ENCODE data around the gene P2RY12. TPM values are rescaled to one million over a fixed set of nuclear protein-coding genes. Genes with fewer than 3 reads are reported as not detected.

The P2RY12 gene
- total RNA-seq, 1 donor from 2014 or later: 0.74 TPM

GRCh38 chr3:151426341-151426657 lies 41.7 kb upstream of the P2RY12 start:
- Histone ChIP-seq H3K9me3 (replicated peaks) (no peaks in the 10 kb centered on the region), H3K4me3 (no peak overlapping the region), H3K36me3 (no peaks in the 10 kb centered on the region), H3K27ac (replicated peaks) (no peak overlapping the region), H3K4me1 (no peaks in the 10 kb centered on the region), H3K27me3 (ENCODE audit: low read depth) (no peaks in the 10 kb centered on the region)
- TF ChIP-seq CTCF (IDR thresholded peaks at IDR 0.05; ENCODE audit: borderline replicate concordance): no peak
- DNase-seq: no peak
- intact Hi-C loops (cut with micrococcal nuclease): no loop called here

DNA sequence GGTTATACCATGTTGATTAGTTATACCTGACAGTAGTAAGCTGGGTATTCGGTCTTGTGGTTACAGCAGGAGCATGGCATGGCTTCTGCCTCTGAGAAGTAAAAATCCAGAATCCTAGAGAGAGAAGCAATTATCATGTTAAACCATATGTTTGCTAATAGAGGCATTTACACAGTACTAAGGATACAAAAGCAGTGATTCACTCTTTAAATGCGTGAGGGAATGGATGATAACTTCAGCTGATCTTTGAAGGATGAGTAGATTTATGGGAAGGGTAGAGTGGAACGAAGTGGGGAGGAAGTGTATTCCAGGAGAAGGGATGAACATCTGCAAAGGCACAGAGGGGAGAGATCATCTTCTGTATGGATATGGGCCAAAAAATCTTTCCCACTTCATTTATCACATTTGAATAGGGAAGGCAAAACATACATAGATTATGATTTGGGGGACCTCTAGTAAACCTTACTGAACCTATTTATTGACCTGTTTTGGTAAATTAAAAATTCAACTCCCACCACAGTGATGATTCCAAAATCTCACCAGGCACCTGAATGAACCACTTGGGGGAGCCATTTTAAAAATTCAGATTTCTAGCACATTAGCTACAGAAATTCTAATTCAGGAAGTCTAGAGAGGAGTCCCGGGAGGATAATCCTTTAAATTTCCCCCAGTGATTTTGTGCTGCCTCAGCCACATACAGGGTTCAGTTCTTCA lies 41.2 kb upstream of the P2RY12 start:
- TF ChIP-seq CTCF (IDR thresholded peaks at IDR 0.05; ENCODE audit: borderline replicate concordance): no peak
- Histone ChIP-seq H3K9me3 (replicated peaks) (no peaks in the 10 kb centered on the region), H3K27ac (replicated peaks) (no peak overlapping the region), H3K4me3 (no peak overlapping the region), H3K4me1 (no peaks in the 10 kb centered on the region), H3K27me3 (ENCODE audit: low read depth) (no peaks in the 10 kb centered on the region), H3K36me3 (no peaks in the 10 kb centered on the region)
- intact Hi-C loops (cut with micrococcal nuclease): no loop called here
- DNase-seq: no peak

- Histone ChIP-seq H3K36me3 (no peaks in the 10 kb centered on the region), H3K4me3 (no peak overlapping the region), H3K4me1 (no peaks in the 10 kb centered on the region), H3K27ac (replicated peaks) (no peak overlapping the region), H3K9me3 (replicated peaks) (no peaks in the 10 kb centered on the region), H3K27me3 (ENCODE audit: low read depth) (no peaks in the 10 kb centered on the region)
- intact Hi-C loops (cut with micrococcal nuclease): no loop called here
- DNase-seq: no peak
- no peak for TF ChIP-seq CTCF (IDR thresholded peaks at IDR 0.05; ENCODE audit: borderline replicate concordance)
Observed at GRCh38 chr3:151423091-151423490, 38.5 kb upstream of the P2RY12 start.

GRCh38 chr3:151421938-151422337 lies 37.4 kb upstream of the P2RY12 start:
- Histone ChIP-seq H3K4me3 (no peak overlapping the region), H3K9me3 (replicated peaks) (no peaks in the 10 kb centered on the region), H3K27ac (replicated peaks) (no peak overlapping the region), H3K27me3 (ENCODE audit: low read depth) (no peaks in the 10 kb centered on the region), H3K4me1 (no peaks in the 10 kb centered on the region), H3K36me3 (no peaks in the 10 kb centered on the region)
- TF ChIP-seq CTCF (IDR thresholded peaks at IDR 0.05; ENCODE audit: borderline replicate concordance): no peak
- intact Hi-C loops (cut with micrococcal nuclease): no loop called here
- no peak for DNase-seq

DNA sequence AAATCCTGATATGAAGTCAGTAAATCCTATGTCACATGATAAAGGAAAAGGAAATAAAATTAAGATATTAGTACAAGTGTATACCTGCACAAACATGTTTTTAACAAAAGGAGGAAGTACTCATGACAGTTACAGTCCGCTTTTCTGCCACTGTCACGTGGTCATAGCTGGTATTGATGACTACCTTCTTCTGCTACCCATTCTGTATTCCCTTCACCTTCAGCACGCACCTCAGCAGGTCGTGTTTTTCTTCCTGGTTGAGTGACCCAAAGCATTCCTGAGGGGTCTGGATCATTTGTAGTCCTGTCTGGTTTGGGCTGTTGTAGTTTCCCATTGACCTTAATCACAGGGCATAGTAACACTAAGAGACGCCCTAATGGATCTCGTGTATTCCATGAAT lies 35.3 kb upstream of the P2RY12 start:
- no peaks in the 10 kb centered on the region for H3K27me3 ChIP-seq (ENCODE audit: low read depth)
- H3K36me3 ChIP-seq: no peaks in the 10 kb centered on the region
- no peak for DNase-seq
- no peak overlapping the region for H3K4me3 ChIP-seq
- H3K27ac ChIP-seq (replicated peaks): no peak overlapping the region
- intact Hi-C loops (cut with micrococcal nuclease): no loop called here
- H3K4me1 ChIP-seq: no peaks in the 10 kb centered on the region
- no peak for TF ChIP-seq CTCF (IDR thresholded peaks at IDR 0.05; ENCODE audit: borderline replicate concordance)
- no peaks in the 10 kb centered on the region for H3K9me3 ChIP-seq (replicated peaks)
